Measurements from ENCODE around the gene KCNG2. TPM values are rescaled to one million over a fixed set of nuclear protein-coding genes. Genes with fewer than 3 reads are reported as not detected.

KCNG2 gene
- total and polyA plus RNA-seq, 10 of the 15 experiments (the other 5 are each of a cell fraction or from before 2014, with no cell fraction given) = 0.20 to 0.23 TPM; not detected in 8

DNA sequence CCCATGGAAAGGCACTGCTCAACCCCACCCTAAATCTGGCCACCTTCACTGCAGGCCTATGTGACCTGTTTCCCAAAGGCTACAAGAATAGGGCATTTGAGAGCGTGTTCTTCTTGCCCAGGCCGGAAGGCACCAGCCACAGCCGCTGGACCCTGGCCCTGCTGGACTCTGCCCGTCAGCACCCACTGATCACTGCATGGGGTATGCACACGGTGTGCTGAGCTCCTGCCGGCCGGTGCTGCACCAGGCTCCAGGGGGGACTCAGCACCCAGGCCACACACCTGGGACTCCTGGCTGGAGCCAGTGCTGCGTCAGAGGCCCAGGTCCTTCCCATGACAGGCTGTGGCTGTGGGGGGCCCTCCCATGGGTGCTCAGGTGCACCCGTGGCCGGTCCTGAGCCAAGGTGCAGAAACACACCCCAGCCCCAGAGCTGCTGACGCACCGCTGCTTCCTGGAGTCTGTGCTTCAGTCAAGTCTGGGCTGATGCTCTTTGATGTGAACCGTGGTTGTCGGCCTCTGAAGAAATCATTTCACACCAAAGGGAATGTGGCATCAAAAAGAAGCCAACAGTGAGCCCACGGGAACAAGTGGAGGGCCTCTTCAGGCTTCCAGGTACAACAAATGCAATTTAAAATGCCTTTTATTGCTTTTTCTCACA, 6.5 kb downstream of the KCNG2 start (continued):
- TF ChIP-seq, protein P1, sequence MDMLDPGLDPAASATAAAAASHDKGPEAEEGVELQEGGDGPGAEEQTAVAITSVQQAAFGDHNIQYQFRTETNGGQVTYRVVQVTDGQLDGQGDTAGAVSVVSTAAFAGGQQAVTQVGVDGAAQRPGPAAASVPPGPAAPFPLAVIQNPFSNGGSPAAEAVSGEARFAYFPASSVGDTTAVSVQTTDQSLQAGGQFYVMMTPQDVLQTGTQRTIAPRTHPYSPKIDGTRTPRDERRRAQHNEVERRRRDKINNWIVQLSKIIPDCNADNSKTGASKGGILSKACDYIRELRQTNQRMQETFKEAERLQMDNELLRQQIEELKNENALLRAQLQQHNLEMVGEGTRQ (IDR thresholded peaks at IDR 0.05; ENCODE audit: borderline replicate concordance, low read depth, low read length) = no peak
- TF ChIP-seq, protein P2, sequence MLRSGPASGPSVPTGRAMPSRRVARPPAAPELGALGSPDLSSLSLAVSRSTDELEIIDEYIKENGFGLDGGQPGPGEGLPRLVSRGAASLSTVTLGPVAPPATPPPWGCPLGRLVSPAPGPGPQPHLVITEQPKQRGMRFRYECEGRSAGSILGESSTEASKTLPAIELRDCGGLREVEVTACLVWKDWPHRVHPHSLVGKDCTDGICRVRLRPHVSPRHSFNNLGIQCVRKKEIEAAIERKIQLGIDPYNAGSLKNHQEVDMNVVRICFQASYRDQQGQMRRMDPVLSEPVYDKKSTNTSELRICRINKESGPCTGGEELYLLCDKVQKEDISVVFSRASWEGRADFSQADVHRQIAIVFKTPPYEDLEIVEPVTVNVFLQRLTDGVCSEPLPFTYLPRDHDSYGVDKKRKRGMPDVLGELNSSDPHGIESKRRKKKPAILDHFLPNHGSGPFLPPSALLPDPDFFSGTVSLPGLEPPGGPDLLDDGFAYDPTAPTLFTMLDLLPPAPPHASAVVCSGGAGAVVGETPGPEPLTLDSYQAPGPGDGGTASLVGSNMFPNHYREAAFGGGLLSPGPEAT (IDR thresholded peaks at IDR 0.05; ENCODE audit: low read depth) = no peak
- TF ChIP-seq PAX8 (IDR thresholded peaks at IDR 0.05) = no peak
- TF ChIP-seq MTA2 (IDR thresholded peaks at IDR 0.05; ENCODE audit: low read depth) = no peak

DNA sequence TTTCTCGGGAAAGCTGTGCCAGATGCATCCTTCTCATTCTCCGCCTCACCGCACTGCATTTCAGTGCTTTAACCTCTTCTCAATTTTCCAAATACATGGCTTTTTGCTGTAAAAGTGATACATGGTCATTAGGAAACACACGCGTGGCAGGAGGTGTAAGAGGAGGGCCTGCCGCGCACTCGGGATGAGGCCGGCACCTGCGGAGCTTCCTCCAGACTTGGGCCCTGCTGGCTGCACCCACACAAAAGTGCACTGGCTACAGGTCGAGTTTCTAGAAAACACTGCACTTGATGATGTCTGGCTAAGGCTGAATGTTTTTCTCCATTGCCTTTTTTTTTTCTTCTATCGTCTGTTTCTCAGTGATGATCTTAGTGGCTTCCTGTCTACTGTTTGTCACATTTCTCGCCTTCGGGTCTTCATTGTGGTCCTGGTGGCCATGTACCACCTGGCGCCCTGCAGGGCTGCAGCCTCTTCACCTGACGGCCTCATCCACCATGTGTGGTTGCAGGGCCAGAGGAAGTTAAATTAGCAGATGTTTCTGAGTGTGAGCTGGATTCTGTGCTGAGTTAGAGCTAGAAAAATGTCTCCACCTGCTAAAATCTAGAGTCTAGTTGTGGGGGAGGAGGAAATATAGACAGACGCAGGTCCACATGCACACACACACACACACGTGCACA, 7.6 kb downstream of the KCNG2 start:
- in situ Hi-C loops (cut with MboI) = no loop called here
- H3K27ac ChIP-seq (ENCODE audit: control insufficient read depth, insufficient read depth) = no peak overlapping the region
- H3K9ac ChIP-seq (ENCODE audit: control insufficient read depth, insufficient read depth, low read length) = no peak overlapping the region
- no peak overlapping the region for H3K4me3 ChIP-seq
- SMC1A ChIA-PET (ENCODE audit: uncharacterized antibody, unreplicated experiment) = no interaction called here
- no peaks in the 10 kb centered on the region for H3K27me3 ChIP-seq (replicated peaks in 1 of 2; ENCODE audit: control insufficient read depth in 2 of 2, insufficient read depth in 2 of 2, low read length in 1 of 2)
- no peak for FAIRE-seq
- DNase-seq (ENCODE audit: low read depth, low spot score) = no peak
- no peaks in the 10 kb centered on the region for H3K9me3 ChIP-seq (replicated peaks; ENCODE audit: control insufficient read depth, insufficient read depth, low read length)
- POLR2A ChIA-PET = no interaction called here
- no peak overlapping the region for H2AFZ ChIP-seq (ENCODE audit: control insufficient read depth, low read depth, low read length)
- TF ChIP-seq, protein P3, sequence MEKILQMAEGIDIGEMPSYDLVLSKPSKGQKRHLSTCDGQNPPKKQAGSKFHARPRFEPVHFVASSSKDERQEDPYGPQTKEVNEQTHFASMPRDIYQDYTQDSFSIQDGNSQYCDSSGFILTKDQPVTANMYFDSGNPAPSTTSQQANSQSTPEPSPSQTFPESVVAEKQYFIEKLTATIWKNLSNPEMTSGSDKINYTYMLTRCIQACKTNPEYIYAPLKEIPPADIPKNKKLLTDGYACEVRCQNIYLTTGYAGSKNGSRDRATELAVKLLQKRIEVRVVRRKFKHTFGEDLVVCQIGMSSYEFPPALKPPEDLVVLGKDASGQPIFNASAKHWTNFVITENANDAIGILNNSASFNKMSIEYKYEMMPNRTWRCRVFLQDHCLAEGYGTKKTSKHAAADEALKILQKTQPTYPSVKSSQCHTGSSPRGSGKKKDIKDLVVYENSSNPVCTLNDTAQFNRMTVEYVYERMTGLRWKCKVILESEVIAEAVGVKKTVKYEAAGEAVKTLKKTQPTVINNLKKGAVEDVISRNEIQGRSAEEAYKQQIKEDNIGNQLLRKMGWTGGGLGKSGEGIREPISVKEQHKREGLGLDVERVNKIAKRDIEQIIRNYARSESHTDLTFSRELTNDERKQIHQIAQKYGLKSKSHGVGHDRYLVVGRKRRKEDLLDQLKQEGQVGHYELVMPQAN (conservative IDR thresholded peaks at IDR 0.05) = no peak
- TF ChIP-seq ASH2L (IDR thresholded peaks at IDR 0.05; ENCODE audit: borderline replicate concordance, low read depth) (no peak), ZNF217 (IDR thresholded peaks at IDR 0.05) (no peak), EED (IDR thresholded peaks at IDR 0.05; ENCODE audit: low read depth) (no peak), FOXM1 (IDR thresholded peaks at IDR 0.05; ENCODE audit: low read depth, low read length) (no peak)
- TF ChIP-seq, protein P4, sequence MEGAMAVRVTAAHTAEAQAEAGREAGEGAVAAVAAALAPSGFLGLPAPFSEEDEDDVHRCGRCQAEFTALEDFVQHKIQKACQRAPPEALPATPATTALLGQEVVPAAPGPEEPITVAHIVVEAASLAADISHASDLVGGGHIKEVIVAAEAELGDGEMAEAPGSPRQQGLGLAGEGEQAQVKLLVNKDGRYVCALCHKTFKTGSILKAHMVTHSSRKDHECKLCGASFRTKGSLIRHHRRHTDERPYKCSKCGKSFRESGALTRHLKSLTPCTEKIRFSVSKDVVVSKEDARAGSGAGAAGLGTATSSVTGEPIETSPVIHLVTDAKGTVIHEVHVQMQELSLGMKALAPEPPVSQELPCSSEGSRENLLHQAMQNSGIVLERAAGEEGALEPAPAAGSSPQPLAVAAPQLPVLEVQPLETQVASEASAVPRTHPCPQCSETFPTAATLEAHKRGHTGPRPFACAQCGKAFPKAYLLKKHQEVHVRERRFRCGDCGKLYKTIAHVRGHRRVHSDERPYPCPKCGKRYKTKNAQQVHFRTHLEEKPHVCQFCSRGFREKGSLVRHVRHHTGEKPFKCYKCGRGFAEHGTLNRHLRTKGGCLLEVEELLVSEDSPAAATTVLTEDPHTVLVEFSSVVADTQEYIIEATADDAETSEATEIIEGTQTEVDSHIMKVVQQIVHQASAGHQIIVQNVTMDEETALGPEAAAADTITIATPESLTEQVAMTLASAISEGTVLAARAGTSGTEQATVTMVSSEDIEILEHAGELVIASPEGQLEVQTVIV (IDR thresholded peaks at IDR 0.05; ENCODE audit: borderline replicate concordance, partially characterized antibody) = no peak
- no peaks in the 10 kb centered on the region for H3K4me1 ChIP-seq (ENCODE audit: control insufficient read depth, insufficient read depth, low read length)
- CTCF ChIA-PET = no interaction called here
- ATAC-seq = no peak
- H3K4me2 ChIP-seq (ENCODE audit: control insufficient read depth, insufficient read depth) = no peak overlapping the region
- H3K36me3 ChIP-seq (ENCODE audit: control insufficient read depth in 2 of 2, insufficient read depth in 2 of 2, low read length in 1 of 2) = no peaks in the 10 kb centered on the region
- BruUV-seq (replicated peaks) = no TSS peak
- no peaks in the 10 kb centered on the region for H3K79me2 ChIP-seq (ENCODE audit: control insufficient read depth, insufficient read depth, low read length)
- no peaks in the 10 kb centered on the region for H4K20me1 ChIP-seq (ENCODE audit: control insufficient read depth, insufficient read depth)
- 51% methylated on average over 18 of the region's 18 CpGs for WGBS (ENCODE audit: insufficient coverage, insufficient replicate concordance, low lambda C conversion rate, missing lambda C conversion rate)
- intact Hi-C loops (cut with micrococcal nuclease; ENCODE audit: unreplicated experiment) = no loop called here
- RAD21 ChIA-PET (ENCODE audit: unreplicated experiment) = no interaction called here

Measured in GM12878 (cell line).